DND-41 (cell line): ENCODE measurements around the gene RASAL2.

ENCODE experiments used
- CTCF ChIP-seq: IDR thresholded peaks from 2 replicates; pipeline ENCODE4 v1.5.1; 2012; ENCODE audit warnings: borderline replicate concordance, low read length, moderate library complexity, mild to moderate bottlenecking; ENCODE audit not compliant: poor library complexity, severe bottlenecking; ENCODE audit errors: extremely low read depth
- EZH2 ChIP-seq: IDR thresholded peaks from 3 replicates; pipeline ENCODE4 v1.6.1; 2012; ENCODE audit warnings: borderline replicate concordance, low read depth, mild to moderate bottlenecking, moderate library complexity, low read length, inconsistent platforms; ENCODE audit not compliant: severe bottlenecking

GRCh38 chr1:178486100-178487069, 392.5 kb downstream of the RASAL2 start:
- TF ChIP-seq CTCF (no peak), EZH2 (no peak)
